Colon (tissue), 2 donors: ENCODE results near the gene TDRD9.
"Not testable (repeated sequence)": the region's sequence is repeated elsewhere in the genome, so short reads cannot be mapped to it uniquely, and the experiment has no call there.

Experiments used
- FAIRE-seq: peaks from 2 replicates; lab custom pipeline; 2012; peaks lifted over from hg19 to GRCh38; lab: Jason Lieb, UNC
- donor health status: control.
- donor health status: control.

Gene TDRD9

DNA sequence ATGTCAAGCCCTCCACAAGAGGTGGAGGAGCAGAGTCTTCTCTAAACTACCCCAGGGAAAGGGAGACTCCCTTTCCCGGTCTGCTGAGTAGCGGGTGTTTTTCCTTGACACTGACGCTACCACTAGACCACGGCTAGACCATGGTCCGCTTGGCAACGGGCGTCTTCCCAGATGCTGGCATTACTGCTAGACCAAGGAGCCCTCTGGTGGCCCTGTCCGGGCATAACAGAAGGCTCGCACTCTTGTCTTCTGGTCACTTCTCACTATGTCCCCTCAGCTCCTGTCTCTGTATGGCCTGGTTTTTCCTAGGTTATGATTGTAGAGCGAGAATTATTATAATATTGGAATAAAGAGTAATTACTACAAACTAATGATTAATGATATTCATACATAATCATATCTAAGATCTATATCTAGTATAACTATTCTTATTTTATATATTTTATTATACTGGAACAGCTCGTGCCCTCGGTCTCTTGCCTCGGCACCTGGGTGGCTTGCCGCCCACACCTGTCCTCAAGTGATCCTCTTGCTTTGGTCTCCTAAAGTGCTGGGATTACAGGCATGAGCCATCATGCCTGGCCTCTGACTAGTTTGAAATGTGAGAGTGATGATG, 52.5 kb downstream of the TDRD9 start:
- not testable (repeated sequence) for FAIRE-seq

GRCh38 chr14:103984196-103984595, 55.9 kb downstream of the TDRD9 start:
- FAIRE-seq, result no peak

DNA sequence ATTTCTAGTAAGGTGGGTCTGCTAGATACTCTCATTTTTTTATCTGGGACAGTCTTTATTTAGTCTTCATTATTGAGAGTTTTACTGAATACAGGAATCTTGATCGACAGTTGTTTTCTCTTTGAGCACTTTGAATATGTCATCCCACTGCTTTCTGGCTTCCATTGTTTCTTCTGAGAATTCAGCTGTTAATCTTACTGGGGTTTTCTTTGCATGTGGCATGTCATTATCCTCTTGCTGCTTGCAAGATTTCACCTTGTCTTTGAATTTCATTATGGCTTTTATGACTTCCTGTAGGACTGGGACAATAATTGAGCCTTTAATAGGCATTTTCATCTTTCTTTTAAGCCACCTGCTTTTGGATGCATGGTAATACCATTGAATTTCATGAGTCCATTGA, 60.8 kb downstream of the TDRD9 start:
- no peak for FAIRE-seq

GRCh38 chr14:103989964-103990363, 61.7 kb downstream of the TDRD9 start:
- FAIRE-seq, result no peak

- no peak for FAIRE-seq
These were observed 66.4 kb downstream of the TDRD9 start for GRCh38 chr14:103994535-103995184.

DNA sequence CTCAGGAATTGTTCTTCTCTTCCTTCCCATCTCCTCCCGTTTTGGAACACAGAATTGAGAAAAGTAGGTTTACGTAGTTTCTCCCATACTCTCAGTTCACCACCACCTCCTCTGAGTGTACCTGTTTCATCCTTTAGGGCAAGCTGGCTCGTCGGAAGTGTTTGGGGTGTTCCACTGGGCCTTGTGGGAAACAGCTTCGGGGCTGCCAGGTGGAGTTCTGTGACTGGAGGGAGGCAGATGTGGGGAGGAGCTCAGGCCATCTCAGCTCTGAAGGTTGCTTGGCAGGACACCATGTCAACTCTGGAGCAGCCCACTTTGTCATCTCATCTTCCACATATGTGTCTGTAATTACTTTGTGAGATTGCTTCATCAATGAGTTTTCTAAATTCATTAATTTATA, 67.6 kb downstream of the TDRD9 start:
- FAIRE-seq, result no peak

DNA sequence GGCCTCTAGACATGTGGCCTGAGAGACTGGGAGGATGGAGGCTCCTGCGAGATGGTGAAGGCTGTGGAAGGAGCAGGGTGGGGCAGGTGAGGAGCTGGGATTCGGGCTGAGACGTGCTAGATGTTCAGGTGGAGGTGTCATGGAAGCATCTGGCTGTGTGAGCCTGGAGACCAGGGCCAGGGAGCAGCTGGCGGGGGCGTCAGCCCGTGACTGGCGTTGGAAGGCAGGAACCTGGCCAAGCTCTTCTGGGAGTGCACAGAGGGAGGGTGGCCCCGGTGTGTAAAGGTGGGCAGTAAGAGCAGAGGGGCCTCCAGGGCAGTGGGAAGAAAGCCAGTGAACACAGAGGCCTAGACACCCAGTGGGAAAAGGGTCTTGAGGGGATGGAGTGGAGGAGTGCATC, 69.1 kb downstream of the TDRD9 start:
- no peak for FAIRE-seq

- no peak for FAIRE-seq
These were observed 69.8 kb downstream of the TDRD9 start for GRCh38 chr14:103998027-103998426.

- FAIRE-seq, result no peak
These were observed 71.7 kb downstream of the TDRD9 start for GRCh38 chr14:103999795-104000440.

- FAIRE-seq, result no peak
These were observed 72.7 kb downstream of the TDRD9 start for GRCh38 chr14:104001003-104001402.

DNA sequence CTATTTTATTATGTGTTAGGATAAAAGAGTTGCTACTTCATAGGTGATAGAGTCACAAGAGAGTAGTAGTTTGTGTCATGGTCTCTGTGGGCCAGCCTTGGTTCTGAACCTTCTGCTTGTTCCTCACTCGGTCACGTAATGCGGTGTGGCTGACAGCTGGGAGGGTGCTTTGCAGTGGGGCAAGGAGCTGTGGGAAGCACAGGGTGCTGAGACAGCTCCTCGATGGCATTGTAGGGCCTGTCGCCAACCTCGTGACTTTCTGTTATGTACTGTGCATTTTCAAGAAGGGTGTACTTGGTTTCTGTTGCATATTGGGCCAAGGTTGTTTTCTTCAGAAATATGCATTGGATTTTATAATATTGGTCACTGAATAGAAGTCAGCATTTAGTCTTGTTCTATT, 75.4 kb downstream of the TDRD9 start:
- no peak for FAIRE-seq

DNA sequence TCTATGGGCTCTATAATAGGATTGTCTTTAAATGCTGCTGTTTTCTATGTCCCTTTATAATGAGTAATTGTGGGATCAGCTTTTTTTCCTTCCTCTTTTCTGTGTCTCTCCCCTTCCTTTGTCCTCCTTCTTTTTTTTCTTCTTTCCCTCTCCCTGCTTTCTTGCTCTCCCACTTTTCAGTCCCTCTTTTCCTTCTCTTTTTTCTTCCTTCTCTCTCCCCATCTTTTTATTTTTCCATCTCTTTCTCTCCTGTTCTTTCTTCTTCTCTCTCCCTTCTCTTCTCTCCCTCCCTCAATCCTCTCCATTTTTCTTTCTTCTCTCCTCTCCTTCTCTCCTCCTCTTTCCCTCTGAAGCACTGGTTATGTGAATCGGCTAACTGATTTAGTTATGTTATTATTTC, 76.6 kb downstream of the TDRD9 start:
- FAIRE-seq, result no peak

GRCh38 chr14:104005489-104005888, 77.2 kb downstream of the TDRD9 start:
- FAIRE-seq, result no peak

GRCh38 chr14:104007121-104007520, 78.9 kb downstream of the TDRD9 start:
- no peak for FAIRE-seq

- FAIRE-seq, result no peak
These were observed 81.0 kb downstream of the TDRD9 start for GRCh38 chr14:104009297-104009696.

GRCh38 chr14:104011824-104012517, 83.7 kb downstream of the TDRD9 start:
- no peak for FAIRE-seq

DNA sequence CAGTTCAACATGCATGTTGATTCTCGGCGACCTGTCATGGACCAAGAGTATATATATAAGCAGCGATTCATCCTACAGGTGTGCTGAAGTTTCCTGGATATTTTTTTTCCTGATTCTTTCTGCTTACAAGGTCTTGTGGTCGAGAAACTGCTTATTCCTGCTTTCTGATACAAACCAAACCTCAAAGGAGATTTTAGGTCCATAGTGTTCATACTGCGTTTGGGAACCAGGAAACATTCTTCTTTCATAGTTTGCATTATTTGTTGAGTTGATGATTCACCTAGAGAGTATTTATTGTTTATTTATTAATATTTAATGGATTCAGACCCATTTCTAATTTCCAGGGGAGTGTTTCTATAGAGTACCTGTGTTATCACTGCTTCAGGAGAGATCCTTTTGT, 86.5 kb downstream of the TDRD9 start:
- no peak for FAIRE-seq

- no peak for FAIRE-seq
These were observed 88.8 kb downstream of the TDRD9 start for GRCh38 chr14:104016873-104017650.

- no peak for FAIRE-seq
These were observed 90.8 kb downstream of the TDRD9 start for GRCh38 chr14:104019029-104019428.

GRCh38 chr14:104019806-104020205, 91.5 kb downstream of the TDRD9 start:
- FAIRE-seq, result no peak

GRCh38 chr14:104020471-104020870, 92.2 kb downstream of the TDRD9 start:
- FAIRE-seq, result no peak

GRCh38 chr14:104023325-104024055, 95.2 kb downstream of the TDRD9 start:
- FAIRE-seq, result no peak
